ENCODE measurements around the gene SYMPK.
A peak's percentile ranks its signal among the peaks of the same experiment; 100 is the strongest.

- TF ChIP-seq, protein P1, sequence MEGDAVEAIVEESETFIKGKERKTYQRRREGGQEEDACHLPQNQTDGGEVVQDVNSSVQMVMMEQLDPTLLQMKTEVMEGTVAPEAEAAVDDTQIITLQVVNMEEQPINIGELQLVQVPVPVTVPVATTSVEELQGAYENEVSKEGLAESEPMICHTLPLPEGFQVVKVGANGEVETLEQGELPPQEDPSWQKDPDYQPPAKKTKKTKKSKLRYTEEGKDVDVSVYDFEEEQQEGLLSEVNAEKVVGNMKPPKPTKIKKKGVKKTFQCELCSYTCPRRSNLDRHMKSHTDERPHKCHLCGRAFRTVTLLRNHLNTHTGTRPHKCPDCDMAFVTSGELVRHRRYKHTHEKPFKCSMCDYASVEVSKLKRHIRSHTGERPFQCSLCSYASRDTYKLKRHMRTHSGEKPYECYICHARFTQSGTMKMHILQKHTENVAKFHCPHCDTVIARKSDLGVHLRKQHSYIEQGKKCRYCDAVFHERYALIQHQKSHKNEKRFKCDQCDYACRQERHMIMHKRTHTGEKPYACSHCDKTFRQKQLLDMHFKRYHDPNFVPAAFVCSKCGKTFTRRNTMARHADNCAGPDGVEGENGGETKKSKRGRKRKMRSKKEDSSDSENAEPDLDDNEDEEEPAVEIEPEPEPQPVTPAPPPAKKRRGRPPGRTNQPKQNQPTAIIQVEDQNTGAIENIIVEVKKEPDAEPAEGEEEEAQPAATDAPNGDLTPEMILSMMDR (IDR thresholded peaks at IDR 0.05), result no peak
- TF ChIP-seq POLR2A (IDR thresholded peaks at IDR 0.05), result peak; percentile 91 to 93
These were observed 93.8 kb downstream of the SYMPK start, which contains the start of gene SIX5 for GRCh38 chr19:45768984-45769782.

Measured in gastroesophageal sphincter (tissue), 3 donors.